NCI-H748 treated with DMSO at 0.1 percent for 48 hours (cell line): ENCODE data around the gene RSL24D1.
"Not testable (repeated sequence)": the region's sequence is repeated elsewhere in the genome, so short reads cannot be mapped to it uniquely, and the experiment has no call there.

Source experiments
- DNase-seq: peaks from one replicate; lab custom pipeline; 2025; lab: John Stamatoyannopoulos, UW

Gene RSL24D1

DNA sequence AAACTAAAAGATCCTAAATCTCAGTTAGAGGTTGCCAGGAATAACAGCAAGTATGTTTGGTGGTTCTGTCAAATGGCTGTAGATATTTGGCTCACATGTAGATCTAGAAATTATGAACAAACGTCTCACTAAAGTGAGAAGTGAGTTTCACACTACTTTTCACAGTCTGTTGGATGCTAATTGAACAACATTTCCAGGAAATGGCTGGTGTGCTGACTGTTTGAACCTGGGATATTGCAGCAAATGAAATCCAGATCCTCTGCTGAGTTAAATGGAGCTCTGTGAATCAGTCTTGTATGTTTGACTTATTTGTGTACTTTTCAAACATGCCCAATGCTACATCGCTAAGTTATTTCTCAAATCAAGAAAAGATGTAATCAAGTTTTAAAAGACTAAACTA is 21.3 kb upstream of the RSL24D1 start:
- no peak for DNase-seq

DNA sequence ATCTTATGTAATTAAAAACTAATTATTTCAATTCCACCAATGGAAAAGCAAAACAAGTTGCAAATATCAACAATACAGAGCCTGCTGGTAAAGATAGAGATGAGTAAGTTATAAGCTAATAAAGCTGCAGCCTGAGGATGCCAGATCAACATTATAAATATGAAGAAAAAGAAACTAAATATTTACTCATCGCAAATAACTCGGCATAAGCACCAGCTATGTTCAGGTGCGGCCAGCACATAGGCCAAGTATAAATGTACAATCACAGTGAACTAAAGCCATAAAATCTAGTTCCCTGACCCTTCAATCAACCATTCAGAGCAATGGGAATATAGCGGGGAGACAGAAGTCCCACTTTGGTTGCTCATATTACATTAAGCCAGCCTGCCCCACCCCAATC is 7.7 kb upstream of the RSL24D1 start:
- DNase-seq = no peak

DNA sequence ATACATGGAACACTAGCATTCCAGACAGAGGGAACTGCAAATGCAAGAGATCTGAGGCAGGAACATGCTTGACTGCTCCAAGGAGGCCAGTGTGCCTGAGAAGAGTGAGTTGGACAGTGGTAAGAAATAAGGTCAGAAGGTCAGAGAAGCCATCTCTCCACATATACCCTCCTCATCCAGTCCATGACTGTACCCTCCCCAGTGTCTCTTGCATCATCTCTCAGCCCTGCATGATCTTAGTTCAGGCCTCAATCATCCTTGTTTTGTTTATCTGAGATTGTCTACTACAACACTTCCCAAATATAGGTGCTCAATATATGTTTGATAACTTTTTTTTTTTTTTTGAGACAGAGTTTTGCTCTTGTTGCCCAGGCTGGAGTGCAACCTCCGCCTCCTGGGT is 5.5 kb upstream of the RSL24D1 start:
- DNase-seq = no peak

DNA sequence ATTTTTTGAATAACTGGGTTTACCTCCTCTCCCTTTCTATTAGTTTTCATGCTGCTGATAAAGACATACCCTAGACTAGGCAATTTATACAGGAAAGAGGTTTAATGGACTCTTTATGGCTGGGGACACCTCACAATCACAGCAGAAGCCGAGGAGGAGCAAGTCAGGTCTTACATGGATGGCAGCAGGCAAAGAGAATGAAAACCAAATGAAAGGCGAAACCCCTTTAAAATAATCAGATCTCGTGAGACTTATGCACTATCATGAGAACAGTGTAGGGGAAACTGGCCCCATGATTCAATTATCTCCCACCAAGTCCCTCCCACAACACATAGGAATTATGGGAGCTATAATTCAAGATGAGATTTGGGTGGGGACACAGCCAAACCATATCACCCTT is 2.0 kb upstream of the RSL24D1 start:
- DNase-seq = no peak

DNA sequence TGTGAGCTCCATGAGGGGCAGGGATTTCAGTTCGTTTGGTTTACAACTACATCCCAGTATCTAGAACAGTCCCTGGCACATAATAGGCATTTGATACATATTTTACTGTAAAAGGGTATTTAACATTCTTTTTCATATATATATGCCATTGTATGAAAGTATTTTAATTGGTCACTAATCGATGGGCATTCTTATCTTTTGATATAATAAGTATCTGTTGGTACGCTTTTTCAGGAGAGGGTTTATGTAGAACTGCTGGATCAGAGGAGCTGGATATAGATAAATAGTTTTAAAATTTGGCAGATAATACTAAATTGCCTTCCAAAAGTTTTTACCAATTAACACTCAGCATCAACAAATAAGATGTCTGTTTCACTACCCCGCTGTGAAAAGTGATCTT is 978 bp upstream of the RSL24D1 start:
- no peak for DNase-seq

DNA sequence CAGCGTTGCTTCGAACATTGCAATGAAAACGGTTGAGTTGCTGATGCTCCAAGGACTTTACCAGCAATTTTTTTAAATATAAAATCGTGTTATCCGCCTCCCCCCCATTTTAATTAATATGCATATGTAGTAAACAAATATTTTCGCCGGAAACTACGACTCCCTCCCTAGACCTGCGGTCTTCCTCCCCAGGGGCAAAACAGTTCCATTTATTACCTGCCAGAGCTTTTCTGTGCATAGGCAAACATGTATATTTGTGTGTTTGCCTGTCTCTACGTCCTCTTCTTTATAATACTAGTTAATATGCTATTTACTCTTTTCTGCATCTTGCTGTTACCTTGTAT is 593 bp upstream of the RSL24D1 start:
- no peak for DNase-seq

DNA sequence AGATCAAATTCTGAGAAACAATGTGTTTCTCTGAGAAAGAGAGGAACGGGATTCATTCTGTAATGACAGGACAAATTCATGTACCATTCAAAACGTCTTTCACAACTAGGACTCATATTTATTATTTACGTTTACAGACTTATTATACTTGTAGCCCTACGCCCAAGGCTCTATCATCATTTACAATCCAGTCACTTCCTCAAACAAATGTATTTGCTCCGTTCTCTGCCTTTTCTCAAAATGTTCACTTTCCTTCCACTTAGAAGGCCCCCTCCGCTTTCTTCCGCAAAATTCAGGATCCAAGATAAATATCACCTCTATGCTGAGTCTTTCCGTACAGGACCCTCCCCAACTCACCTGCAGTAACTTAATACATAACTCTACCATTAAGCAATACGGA is 745 bp downstream of the RSL24D1 start:
- DNase-seq = no peak

DNA sequence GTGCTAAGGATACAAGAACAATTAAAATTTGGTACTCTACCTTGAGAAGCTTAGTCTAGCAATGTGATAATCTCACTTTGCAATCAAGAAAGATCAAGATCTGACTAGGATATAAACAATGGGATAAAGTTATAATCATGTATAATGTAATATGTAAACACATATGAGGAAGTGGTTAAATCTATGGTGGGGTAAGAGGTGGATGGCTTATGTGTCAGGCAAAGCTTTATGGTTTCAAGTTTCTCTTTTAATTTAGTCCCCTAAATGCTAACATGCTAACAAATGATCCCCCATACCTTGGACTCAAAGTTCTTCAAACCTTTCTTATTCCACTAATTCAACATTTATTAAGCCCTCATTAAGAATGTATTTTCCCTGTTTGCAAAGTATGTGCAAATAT is 2.5 kb downstream of the RSL24D1 start:
- no peak for DNase-seq

DNA sequence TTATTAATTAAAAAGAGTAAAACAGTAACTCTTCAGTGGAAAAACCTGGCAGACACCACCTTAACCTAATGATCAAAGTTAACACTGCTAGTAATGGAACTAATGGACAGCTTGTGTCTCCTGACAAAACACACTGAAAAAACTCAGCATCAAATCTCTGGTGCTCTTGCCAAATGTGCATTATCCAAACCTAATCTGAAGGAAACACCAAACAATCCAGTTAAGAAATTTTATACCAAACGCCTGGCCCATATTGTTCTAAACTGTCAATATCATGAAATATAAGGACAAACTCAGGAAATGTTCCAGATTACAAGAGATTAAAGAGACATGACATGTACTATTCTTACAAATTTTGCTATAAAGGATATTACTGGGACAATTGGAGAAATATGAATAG is 10.4 kb downstream of the RSL24D1 start:
- DNase-seq = no peak

DNA sequence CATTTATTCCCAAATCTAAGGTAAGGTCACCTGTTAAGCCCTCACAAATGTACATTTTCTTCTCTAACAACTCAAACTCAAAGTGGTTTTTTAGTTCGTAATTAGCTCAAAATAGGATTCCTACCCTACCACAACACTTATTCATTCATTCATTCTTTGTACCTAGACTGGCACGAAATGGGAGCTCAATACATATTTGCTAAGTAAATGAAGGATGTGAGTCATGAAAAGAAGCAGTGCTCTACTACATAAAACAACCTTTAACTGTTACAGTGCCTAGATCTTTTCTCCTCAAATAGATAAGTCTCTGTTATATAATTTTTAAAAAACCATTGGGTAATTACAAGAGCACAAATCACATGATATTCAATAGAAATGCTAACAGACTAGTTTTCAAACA is 13.1 kb downstream of the RSL24D1 start:
- no peak for DNase-seq

DNA sequence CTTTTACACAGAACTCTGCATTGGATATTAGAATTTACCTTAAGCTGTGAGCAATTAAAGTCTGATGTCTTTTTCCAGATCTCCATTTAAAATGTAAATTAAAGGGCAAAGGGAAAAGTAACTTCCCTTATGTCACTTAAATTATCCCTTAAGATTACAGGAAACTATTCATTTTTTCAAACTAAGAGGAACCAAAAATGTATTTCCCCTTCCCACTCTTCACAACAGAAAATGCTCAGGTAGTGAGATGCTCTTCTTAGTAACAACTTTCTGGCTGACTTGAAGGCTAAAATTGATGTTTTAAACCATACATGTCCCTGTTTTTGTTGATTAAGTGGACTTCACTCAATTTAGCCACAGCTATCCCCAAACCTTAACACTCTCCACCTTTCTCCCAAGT is 17.6 kb downstream of the RSL24D1 start:
- DNase-seq = no peak

DNA sequence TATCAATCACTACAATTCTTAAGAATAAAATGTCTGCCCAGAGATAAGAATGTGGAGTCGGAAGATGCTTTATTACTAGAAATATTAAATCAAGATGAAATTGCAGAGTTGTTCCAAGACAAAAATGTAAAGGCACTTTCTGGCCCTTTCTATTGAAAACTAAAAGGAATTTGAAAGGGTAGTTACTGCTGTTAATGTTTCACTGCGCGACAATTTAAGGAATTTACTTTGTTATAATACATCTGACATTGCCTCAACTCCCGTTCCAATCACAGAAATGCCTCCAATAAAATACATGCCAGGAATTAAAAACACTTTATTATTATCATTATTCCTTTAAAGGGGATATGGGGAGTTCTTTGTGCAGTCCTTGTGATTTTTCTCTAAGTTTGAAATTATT is 26.4 kb downstream of the RSL24D1 start:
- no peak for DNase-seq

DNA sequence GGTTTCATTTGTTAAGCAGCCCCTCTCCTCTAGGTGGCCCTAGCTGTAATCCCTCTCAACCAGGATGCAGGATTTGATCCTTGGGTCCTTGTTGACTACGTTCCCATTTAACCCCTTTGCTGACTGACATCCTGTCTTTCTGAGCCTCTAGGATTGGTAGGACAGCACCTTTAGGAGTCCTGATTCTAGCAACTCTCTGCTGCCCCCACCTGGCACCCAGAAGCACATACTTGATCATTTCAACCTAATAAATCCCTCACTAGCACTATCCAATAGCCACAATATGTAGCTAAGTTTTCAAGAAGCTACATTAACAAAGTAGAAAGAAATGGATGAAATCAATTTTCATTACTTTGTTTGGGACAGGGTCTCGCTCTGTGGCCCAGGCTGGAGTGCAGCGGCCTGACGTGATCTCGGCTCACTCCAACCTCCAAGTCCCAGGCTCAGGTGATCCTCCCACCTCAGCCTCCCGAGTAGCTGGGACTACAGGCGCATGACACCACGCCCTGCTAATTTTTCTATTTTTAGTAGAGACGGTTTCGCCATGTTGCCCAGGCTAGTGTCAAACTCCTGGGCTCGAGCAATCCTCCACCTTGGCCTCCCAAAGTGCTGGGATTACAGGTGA is 28.3 kb downstream of the RSL24D1 start:
- DNase-seq = peak; percentile 25

DNA sequence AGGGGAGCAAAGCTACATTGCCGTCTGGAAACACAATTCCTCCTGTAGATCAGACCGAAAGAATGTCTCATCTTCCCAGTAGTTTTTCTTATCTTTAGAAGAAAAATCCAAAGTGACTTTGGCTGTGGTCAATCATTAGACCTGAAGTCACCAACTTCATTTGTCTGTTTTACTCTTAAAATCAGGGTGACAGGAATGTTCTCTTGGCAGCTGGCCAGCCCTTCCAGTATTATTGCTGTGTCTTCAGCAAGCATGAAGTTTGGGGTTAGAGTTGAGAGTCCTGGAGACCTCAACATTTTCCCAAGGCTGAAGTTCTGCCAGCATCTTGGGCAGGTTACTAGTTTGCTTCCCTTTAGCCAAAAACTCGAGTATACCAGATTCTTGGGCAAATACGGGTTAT is 32.5 kb downstream of the RSL24D1 start:
- DNase-seq = no peak

DNA sequence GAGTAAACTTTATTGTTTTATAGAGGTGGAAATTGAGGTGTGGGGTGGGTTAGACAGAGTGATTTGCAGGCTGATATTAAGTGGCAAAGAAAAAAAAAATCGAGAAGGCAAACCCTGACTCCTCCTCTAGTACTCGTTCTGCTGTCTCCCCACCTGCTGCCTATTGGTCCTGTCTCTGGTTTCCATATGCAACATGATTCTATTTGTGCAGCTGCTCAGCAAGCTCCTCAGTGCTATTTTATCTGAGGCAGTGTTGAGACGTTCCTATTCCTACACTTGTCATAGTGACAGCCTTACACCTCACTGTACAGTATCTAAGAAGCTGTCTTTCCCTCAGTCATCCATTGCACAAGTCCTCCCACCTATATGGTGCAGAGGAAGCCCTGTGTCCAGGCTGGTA is 45.1 kb downstream of the RSL24D1 start:
- DNase-seq = no peak

DNA sequence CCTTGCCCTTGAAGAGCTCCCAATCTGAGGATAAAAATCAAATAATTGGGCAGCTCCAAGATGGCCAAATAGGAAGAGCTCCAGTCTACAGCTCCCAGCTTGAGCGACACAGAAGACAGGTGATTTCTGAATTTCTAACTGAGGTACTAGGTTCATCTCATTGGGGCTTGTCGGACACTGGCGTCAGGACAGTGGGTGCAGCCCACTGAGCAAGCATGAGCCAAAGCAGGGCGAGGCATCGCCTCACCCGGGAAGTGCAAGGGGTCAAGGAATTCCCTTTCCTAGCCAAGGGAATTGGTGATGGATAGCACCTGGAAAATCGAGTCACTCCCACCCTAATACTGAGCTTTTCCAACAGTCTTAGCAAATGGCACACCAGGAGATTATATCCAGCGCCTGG is 53.6 kb downstream of the RSL24D1 start:
- DNase-seq = not testable (repeated sequence)

DNA sequence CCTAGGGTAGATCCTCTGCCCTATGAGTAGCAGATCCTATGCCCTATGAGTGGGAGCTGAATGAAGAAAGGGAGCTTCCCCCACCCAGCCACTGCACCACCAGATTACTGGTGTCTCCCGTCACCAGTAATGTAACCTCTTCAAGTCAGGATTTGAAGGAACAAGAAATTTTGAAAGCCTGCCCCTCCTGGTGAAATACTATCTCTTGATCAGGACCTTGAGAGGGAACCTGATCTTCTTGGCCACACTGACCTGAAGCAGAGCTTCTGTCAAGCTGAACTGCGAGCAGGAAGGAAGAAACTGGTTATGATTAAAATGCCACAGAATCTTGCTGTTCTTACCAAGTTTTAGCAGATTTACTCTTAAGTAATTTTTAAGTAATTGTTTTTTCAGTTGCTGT is 62.8 kb downstream of the RSL24D1 start:
- no peak for DNase-seq

DNA sequence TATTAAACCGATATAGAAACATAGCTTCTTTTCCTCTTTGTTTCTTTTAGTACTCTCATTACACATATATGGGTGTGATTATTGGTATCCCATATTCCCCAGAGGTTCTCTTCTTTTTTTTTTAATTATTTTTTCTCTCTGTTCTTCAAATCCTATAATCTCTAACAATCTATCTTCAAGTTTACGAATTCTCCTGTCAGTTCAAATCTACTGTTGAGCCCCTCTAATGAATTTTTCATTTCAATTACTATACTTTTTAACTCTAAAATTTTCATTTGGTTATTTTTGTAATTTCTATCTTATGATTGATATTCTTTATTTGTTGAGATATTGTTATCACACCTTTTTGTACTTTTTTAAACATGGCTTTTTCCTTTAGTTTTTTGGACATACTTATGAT is 64.1 kb downstream of the RSL24D1 start:
- DNase-seq = no peak
